Fibroblast of lung (primary cell): ENCODE data around the gene CRTC1. TPM values are rescaled to one million over a fixed set of nuclear protein-coding genes. Genes with fewer than 3 reads are reported as not detected.

Source experiments
- DNase-seq, 2 donors: peaks; one replicate each; pipeline versions ENCODE4 v3.0.0 to v3.0.0-alpha.2; 2010; ENCODE audit warnings: low read depth in 2 of 2
- H2AFZ ChIP-seq: 2 replicates; pipeline ENCODE4 v1.5.1; 2012; ENCODE audit warnings: low read length, control low read depth, inconsistent platforms
- H3K27ac ChIP-seq: 2 replicates; pipeline ENCODE4 v1.5.1; 2011; ENCODE audit warnings: low read length, control low read depth; ENCODE audit not compliant: insufficient read depth
- H3K27me3 ChIP-seq: 2 replicates; pipeline ENCODE4 v1.5.1; 2011; ENCODE audit warnings: mild to moderate bottlenecking, low read length; ENCODE audit not compliant: control insufficient read depth, insufficient read depth
- H3K36me3 ChIP-seq: 2 replicates; pipeline ENCODE4 v1.5.1; 2011; ENCODE audit warnings: low read length; ENCODE audit not compliant: control insufficient read depth, insufficient read depth
- H3K4me1 ChIP-seq: 2 replicates; pipeline ENCODE4 v1.5.1; 2011; ENCODE audit warnings: low read length; ENCODE audit not compliant: control insufficient read depth, insufficient read depth; ENCODE audit errors: extremely low read depth
- H3K4me2 ChIP-seq: 2 replicates; pipeline ENCODE4 v1.5.1; 2011; ENCODE audit warnings: low read length, control low read depth; ENCODE audit not compliant: insufficient read depth; ENCODE audit errors: extremely low read depth
- H3K4me3 ChIP-seq, 4 experiments: fragments of 200-600 bp in 1 of 4; sonication (generic) in 1 of 4; replicated peaks in 1 of 4; 2 replicates each; pipeline ENCODE4 v1.5.1; 2011 to 2016; ENCODE audit warnings: low read length in 4 of 4, low read depth in 3 of 4, mild to moderate bottlenecking in 3 of 4, control low read depth in 2 of 4, inconsistent platforms in 1 of 4, mixed read lengths in 1 of 4; ENCODE audit not compliant: insufficient read depth in 1 of 4; ENCODE audit errors: control extremely low read depth in 1 of 4
- H3K79me2 ChIP-seq: 2 replicates; pipeline ENCODE4 v1.5.1; 2012; ENCODE audit warnings: mild to moderate bottlenecking, low read length, inconsistent platforms; ENCODE audit not compliant: control insufficient read depth, insufficient read depth
- H3K9ac ChIP-seq: 2 replicates; pipeline ENCODE4 v1.5.1; 2011; ENCODE audit warnings: mild to moderate bottlenecking, low read length, control low read depth; ENCODE audit not compliant: insufficient read depth
- H3K9me3 ChIP-seq: 2 replicates; pipeline ENCODE4 v1.5.1; 2012; ENCODE audit warnings: low read depth, low read length; ENCODE audit not compliant: control insufficient read depth, insufficient read depth
- H4K20me1 ChIP-seq: 2 replicates; pipeline ENCODE4 v1.5.1; 2011; ENCODE audit warnings: low read length; ENCODE audit not compliant: control insufficient read depth, insufficient read depth; ENCODE audit errors: extremely low read depth
- EZH2 ChIP-seq: IDR thresholded peaks from 2 replicates; pipeline ENCODE4 v1.5.1; 2012; ENCODE audit warnings: low read length, control low read depth, mild to moderate bottlenecking; ENCODE audit errors: missing control alignments
- polyA plus RNA-seq, 2 donors: library from polyadenylated mRNA; depleted of rRNA in 1 of 2; stranded (reverse) in 1 of 2; unstranded in 1 of 2; fragments of >200 nt; gene quantifications; 2 replicates each; pipeline ENCODE4 v1.2.1, GENCODE V29; 2011 to 2012; ENCODE audit warnings: missing spikeins in 1 of 2
- total RNA-seq: library from RNA; depleted of rRNA; stranded (reverse); fragments of >200 nt; gene quantifications from 2 replicates; pipeline ENCODE4 v1.2.1, GENCODE V29; 2014
- TF ChIP-seq, protein P1 (sequence below), 2 donors: IDR thresholded peaks in 1 of 2; conservative IDR thresholded peaks in 1 of 2; 1 replicate in 1 of 2; 2 replicates in 1 of 2; pipeline ENCODE4 v1.5.1; 2011 to 2012; ENCODE audit warnings: low read length in 2 of 2, control low read depth in 1 of 2, inconsistent platforms in 1 of 2, low read depth in 1 of 2, mild to moderate bottlenecking in 1 of 2

Gene CRTC1
- total and polyA plus RNA-seq, 2 donors (not counting 1 experiment from before 2014, with no cell fraction given), result 1.2 to 2.0 TPM

DNA sequence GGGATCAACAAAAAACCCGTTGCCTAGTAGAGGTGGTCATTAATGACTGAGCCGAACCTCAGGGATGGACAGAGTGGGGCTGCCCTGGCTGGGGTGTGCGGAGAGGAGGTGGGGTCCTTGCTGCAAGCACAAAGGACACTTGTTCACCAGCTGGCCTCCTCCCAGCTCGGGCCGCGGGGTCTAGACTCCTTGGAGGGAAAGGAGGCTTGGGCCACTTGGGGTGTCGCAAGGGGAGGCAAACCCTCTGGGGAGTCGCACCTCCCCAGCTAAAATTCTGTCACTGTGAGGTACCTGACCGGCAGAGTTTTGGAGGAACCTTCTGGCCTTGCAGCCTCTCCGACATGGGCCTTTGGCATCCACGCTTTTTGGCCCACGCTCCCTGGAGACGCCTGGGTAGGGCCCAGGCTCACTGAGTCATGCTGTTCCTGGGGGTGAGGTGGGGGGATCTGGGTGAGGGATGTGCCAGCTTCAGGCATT lies 38.4 kb upstream of the CRTC1 start:
- DNase-seq, result peak in 1 of 2 donors; percentile 39

DNA sequence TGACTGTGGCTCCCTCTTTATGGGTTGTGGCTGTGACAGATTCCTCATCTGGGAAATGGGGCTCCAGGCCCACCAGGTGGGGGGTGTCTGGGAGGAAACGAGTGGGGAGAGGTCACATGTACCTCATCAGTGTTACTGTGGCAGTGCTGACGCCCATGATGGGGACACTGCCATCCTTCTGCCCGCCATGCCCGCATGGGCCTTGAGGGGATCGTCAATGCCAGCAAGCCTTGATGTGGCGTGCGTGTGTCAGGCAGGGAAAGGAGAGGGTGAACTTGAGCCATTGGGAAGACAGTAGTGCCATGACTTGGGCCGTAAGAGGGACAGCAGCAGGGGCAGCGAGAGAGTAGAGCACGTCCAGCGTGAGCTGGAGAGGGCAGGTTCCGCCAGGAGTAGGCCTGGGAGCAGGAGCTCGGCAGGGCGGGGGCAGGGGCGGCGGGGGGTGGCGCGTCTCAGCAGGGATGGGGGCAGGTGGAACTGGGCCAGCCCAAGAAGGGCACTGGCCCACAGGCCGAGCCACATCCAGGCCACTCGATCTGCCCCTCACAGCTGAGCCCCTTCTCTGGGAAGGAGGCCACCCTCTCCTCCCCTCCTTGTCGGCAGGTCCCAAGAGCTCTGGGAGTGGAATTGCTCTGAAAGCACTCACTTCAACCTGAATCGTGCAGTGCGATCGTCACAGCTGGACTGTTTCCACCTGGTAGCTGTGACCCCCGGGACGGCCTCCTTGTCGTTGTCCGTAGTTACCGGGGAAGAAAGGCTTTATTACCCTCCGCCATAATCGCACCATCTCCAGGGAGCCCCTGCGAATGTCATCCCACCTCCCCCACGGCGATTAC lies 36.7 kb upstream of the CRTC1 start:
- DNase-seq, result no peak
- no peaks in the 10 kb centered on the region for H3K27me3 ChIP-seq
- H3K36me3 ChIP-seq, result no peaks in the 10 kb centered on the region
- H3K4me3 ChIP-seq, result no peak overlapping the region
- TF ChIP-seq, protein P1, sequence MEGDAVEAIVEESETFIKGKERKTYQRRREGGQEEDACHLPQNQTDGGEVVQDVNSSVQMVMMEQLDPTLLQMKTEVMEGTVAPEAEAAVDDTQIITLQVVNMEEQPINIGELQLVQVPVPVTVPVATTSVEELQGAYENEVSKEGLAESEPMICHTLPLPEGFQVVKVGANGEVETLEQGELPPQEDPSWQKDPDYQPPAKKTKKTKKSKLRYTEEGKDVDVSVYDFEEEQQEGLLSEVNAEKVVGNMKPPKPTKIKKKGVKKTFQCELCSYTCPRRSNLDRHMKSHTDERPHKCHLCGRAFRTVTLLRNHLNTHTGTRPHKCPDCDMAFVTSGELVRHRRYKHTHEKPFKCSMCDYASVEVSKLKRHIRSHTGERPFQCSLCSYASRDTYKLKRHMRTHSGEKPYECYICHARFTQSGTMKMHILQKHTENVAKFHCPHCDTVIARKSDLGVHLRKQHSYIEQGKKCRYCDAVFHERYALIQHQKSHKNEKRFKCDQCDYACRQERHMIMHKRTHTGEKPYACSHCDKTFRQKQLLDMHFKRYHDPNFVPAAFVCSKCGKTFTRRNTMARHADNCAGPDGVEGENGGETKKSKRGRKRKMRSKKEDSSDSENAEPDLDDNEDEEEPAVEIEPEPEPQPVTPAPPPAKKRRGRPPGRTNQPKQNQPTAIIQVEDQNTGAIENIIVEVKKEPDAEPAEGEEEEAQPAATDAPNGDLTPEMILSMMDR (conservative IDR thresholded peaks at IDR 0.05 in 1 of 2, IDR thresholded peaks at IDR 0.05 in 1 of 2; ENCODE audit: low read depth in 1 of 2, low read length in 2 of 2), result no peak
- TF ChIP-seq EZH2, result no peak
- H3K79me2 ChIP-seq, result no peaks in the 10 kb centered on the region
- no peak overlapping the region for H3K27ac ChIP-seq
- no peaks in the 10 kb centered on the region for H3K9me3 ChIP-seq
- no peak overlapping the region for H3K4me2 ChIP-seq
- H2AFZ ChIP-seq, result no peak overlapping the region
- no peaks in the 10 kb centered on the region for H4K20me1 ChIP-seq
- H3K9ac ChIP-seq, result no peak overlapping the region
- peaks cover 27% of the 10 kb centered on the region for H3K4me1 ChIP-seq

More for the DNA sequence above, 38.4 kb upstream of the CRTC1 start:
- Histone ChIP-seq H4K20me1 (no peaks in the 10 kb centered on the region), H3K36me3 (no peaks in the 10 kb centered on the region), H3K27ac (no peak overlapping the region), H2AFZ (no peak overlapping the region), H3K27me3 (no peaks in the 10 kb centered on the region), H3K4me1 (peaks cover 16% of the 10 kb centered on the region), H3K9ac (no peak overlapping the region), H3K4me2 (no peak overlapping the region), H3K79me2 (no peaks in the 10 kb centered on the region), H3K4me3 (no peak overlapping the region), H3K9me3 (no peaks in the 10 kb centered on the region)
- TF ChIP-seq, protein P1 (conservative IDR thresholded peaks at IDR 0.05 in 1 of 2, IDR thresholded peaks at IDR 0.05 in 1 of 2; ENCODE audit: low read depth in 1 of 2, low read length in 2 of 2), result no peak
- TF ChIP-seq EZH2, result no peak

DNA sequence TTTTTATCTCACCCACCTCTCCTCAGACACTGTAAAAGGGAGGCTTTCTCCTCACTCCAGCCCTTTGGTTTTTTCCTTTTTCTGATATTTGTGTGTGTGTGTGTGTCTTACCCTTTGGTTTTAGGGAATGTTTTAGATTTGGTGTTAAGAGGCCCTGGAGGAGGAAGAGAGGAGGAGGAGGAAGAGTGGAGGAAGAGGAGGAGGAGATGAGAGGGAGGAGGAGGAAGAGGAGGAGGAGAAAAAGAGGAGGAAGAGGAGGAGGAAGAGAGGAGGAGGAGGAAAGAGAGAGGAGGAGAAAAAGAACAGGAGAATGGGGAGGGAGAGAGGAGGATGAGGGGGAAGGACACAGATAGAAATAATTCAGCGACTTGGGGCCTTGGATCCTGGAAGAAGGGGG lies 36.1 kb upstream of the CRTC1 start:
- H3K79me2 ChIP-seq, result no peaks in the 10 kb centered on the region

More for the DNA sequence above, 36.1 kb upstream of the CRTC1 start:
- DNase-seq, result no peak
- Histone ChIP-seq H3K4me3 (no peak overlapping the region), H3K4me2 (no peak overlapping the region), H3K27ac (no peak overlapping the region), H3K4me1 (peaks cover 30% of the 10 kb centered on the region), H3K9me3 (no peaks in the 10 kb centered on the region), H3K27me3 (no peaks in the 10 kb centered on the region), H2AFZ (no peak overlapping the region), H4K20me1 (no peaks in the 10 kb centered on the region), H3K36me3 (no peaks in the 10 kb centered on the region), H3K9ac (no peak overlapping the region)
- TF ChIP-seq EZH2, result no peak
- TF ChIP-seq, protein P1 (conservative IDR thresholded peaks at IDR 0.05 in 1 of 2, IDR thresholded peaks at IDR 0.05 in 1 of 2; ENCODE audit: low read depth in 1 of 2, low read length in 2 of 2), result no peak
